Measurements from ENCODE around the gene WWOX.

- no peak for TF ChIP-seq EZH2 (IDR thresholded peaks at IDR 0.05; ENCODE audit: borderline replicate concordance, insufficient read depth, low read depth, low read length, poor library complexity, severe bottlenecking)
- TF ChIP-seq CTCF (IDR thresholded peaks at IDR 0.05) = no peak
These were observed 17.5 kb downstream of the WWOX start for GRCh38 chr16:78116946-78117345.
